ENCODE data around the gene CCDC157. TPM values are rescaled to one million over a fixed set of nuclear protein-coding genes. Genes with fewer than 3 reads are reported as not detected.
A peak's percentile ranks its signal among the peaks of the same experiment; 100 is the strongest.
"Not testable (repeated sequence)": the region's sequence is repeated elsewhere in the genome, so short reads cannot be mapped to it uniquely, and the experiment has no call there.

The CCDC157 gene
- total RNA-seq, 2 experiments from 2014 or later = 4.0 to 4.7 TPM

GRCh38 chr22:30402028-30402765 lies 45.4 kb downstream of the CCDC157 start:
- POLR2A ChIA-PET = interaction anchor here (0.8 to 1.9 kb wide), 3 partner anchors 9 to 21 kb away, joined by 3 to 10 read pairs (median 3); no protein-coding TSS in a partner anchor
- no peak overlapping the region for H3K27ac Mint-ChIP-seq
- H3K4me3 Mint-ChIP-seq = no peak overlapping the region
- H3K36me3 Mint-ChIP-seq = no peaks in the 10 kb centered on the region
- H3K27me3 Mint-ChIP-seq = no peaks in the 10 kb centered on the region
- DNase-seq (no peak), ATAC-seq (ENCODE audit: low read depth) (no peak)
- peaks cover 23% of the 10 kb centered on the region for H3K4me1 Mint-ChIP-seq
- H3K9me3 Mint-ChIP-seq = no peaks in the 10 kb centered on the region

GRCh38 chr22:30402766-30403104 lies 45.9 kb downstream of the CCDC157 start:
- POLR2A ChIA-PET = interaction anchor here (1.9 kb wide), 1 partner anchor 20 kb away, joined by 10 read pairs; no protein-coding TSS in a partner anchor
- peaks cover 20% of the 10 kb centered on the region for H3K4me1 Mint-ChIP-seq
- not testable (repeated sequence) for ATAC-seq (ENCODE audit: low read depth)

GRCh38 chr22:30404307-30404706 lies 47.5 kb downstream of the CCDC157 start:
- no peak overlapping the region for H3K27ac Mint-ChIP-seq
- no peaks in the 10 kb centered on the region for H3K27me3 Mint-ChIP-seq
- POLR2A ChIA-PET = no interaction called here

More at GRCh38 chr22:30402766-30403104, 45.9 kb downstream of the CCDC157 start:
- H3K27me3 Mint-ChIP-seq, H3K4me3 Mint-ChIP-seq, DNase-seq, H3K36me3 Mint-ChIP-seq, H3K27ac Mint-ChIP-seq, H3K9me3 Mint-ChIP-seq: not testable (repeated sequence)

GRCh38 chr22:30405731-30406130 lies 48.9 kb downstream of the CCDC157 start:
- no peak overlapping the region for H3K4me3 Mint-ChIP-seq
- H3K27ac Mint-ChIP-seq = no peak overlapping the region

More at GRCh38 chr22:30404307-30404706, 47.5 kb downstream of the CCDC157 start:
- Mint-ChIP-seq H3K9me3 (no peaks in the 10 kb centered on the region), H3K36me3 (peaks cover 2% of the 10 kb centered on the region), H3K4me3 (no peak overlapping the region), H3K4me1 (peaks cover 10% of the 10 kb centered on the region)
- ATAC-seq (ENCODE audit: low read depth) = no peak
- DNase-seq = no peak

GRCh38 chr22:30406400-30406799 lies 49.6 kb downstream of the CCDC157 start:
- no peaks in the 10 kb centered on the region for H3K27me3 Mint-ChIP-seq
- peaks cover 2% of the 10 kb centered on the region for H3K36me3 Mint-ChIP-seq
- H3K4me1 Mint-ChIP-seq = peaks cover 12% of the 10 kb centered on the region
- no peak for DNase-seq
- no peaks in the 10 kb centered on the region for H3K9me3 Mint-ChIP-seq
- no peak overlapping the region for H3K4me3 Mint-ChIP-seq
- H3K27ac Mint-ChIP-seq = no peak overlapping the region
- ATAC-seq (ENCODE audit: low read depth) = no peak
- POLR2A ChIA-PET = interaction anchor here (1.0 to 1.2 kb wide), 2 partner anchors 8 to 10 kb away, joined by 3 read pairs; partner anchors contain the start of gene SEC14L2

More at GRCh38 chr22:30405731-30406130, 48.9 kb downstream of the CCDC157 start:
- Mint-ChIP-seq H3K9me3 (no peaks in the 10 kb centered on the region), H3K36me3 (peaks cover 2% of the 10 kb centered on the region), H3K4me1 (peaks cover 12% of the 10 kb centered on the region), H3K27me3 (no peaks in the 10 kb centered on the region)
- no peak for ATAC-seq (ENCODE audit: low read depth)
- POLR2A ChIA-PET = interaction anchor here (1.0 to 1.2 kb wide), 2 partner anchors 9 kb away, joined by 3 read pairs; partner anchors contain the start of gene SEC14L2
- no peak for DNase-seq

- Mint-ChIP-seq H3K27ac (no peak overlapping the region), H3K4me1 (peaks cover 16% of the 10 kb centered on the region), H3K27me3 (no peaks in the 10 kb centered on the region), H3K4me3 (no peak overlapping the region), H3K36me3 (peaks cover 11% of the 10 kb centered on the region), H3K9me3 (no peaks in the 10 kb centered on the region)
- ATAC-seq (ENCODE audit: low read depth) (no peak), DNase-seq (no peak)
- POLR2A ChIA-PET = interaction anchor here (0.9 to 1.2 kb wide), 3 partner anchors 9 to 15 kb away, joined by 3 to 4 read pairs (median 3); no protein-coding TSS in a partner anchor
Observed at GRCh38 chr22:30408388-30409102, 51.7 kb downstream of the CCDC157 start.

GRCh38 chr22:30411780-30412179 lies 55.0 kb downstream of the CCDC157 start:
- H3K27me3 Mint-ChIP-seq = no peaks in the 10 kb centered on the region

GRCh38 chr22:30413001-30413400 lies 56.2 kb downstream of the CCDC157 start:
- ATAC-seq (ENCODE audit: low read depth) = no peak
- H3K27ac Mint-ChIP-seq = no peak overlapping the region

More at GRCh38 chr22:30411780-30412179, 55.0 kb downstream of the CCDC157 start:
- H3K4me3 Mint-ChIP-seq = no peak overlapping the region
- H3K4me1 Mint-ChIP-seq = peaks cover 18% of the 10 kb centered on the region
- peaks cover 25% of the 10 kb centered on the region for H3K36me3 Mint-ChIP-seq
- ATAC-seq (ENCODE audit: low read depth) (no peak), DNase-seq (no peak)
- H3K9me3 Mint-ChIP-seq = no peaks in the 10 kb centered on the region
- peak overlapping the region; percentile 30 for H3K27ac Mint-ChIP-seq
- POLR2A ChIA-PET = interaction anchor here (0.7 to 6.2 kb wide), 4 partner anchors 10 to 17 kb away, joined by 3 to 39 read pairs (median 3); partner anchors contain the start of genes MTFP1 and SEC14L2

GRCh38 chr22:30413745-30414524 lies 57.1 kb downstream of the CCDC157 start:
- Mint-ChIP-seq H3K4me1 (peaks cover 14% of the 10 kb centered on the region), H3K9me3 (no peaks in the 10 kb centered on the region), H3K36me3 (peaks cover 29% of the 10 kb centered on the region), H3K4me3 (no peak overlapping the region), H3K27me3 (no peaks in the 10 kb centered on the region), H3K27ac (no peak overlapping the region)
- ATAC-seq (ENCODE audit: low read depth) (no peak), DNase-seq (no peak)
- POLR2A ChIA-PET = interaction anchor here (0.9 to 6.2 kb wide), 4 partner anchors 8 to 17 kb away, joined by 3 to 39 read pairs (median 3); partner anchors contain the start of genes MTFP1 and SEC14L2

More at GRCh38 chr22:30413001-30413400, 56.2 kb downstream of the CCDC157 start:
- Mint-ChIP-seq H3K27me3 (no peaks in the 10 kb centered on the region), H3K36me3 (peaks cover 26% of the 10 kb centered on the region), H3K9me3 (no peaks in the 10 kb centered on the region), H3K4me1 (peaks cover 18% of the 10 kb centered on the region), H3K4me3 (no peak overlapping the region)
- no peak for DNase-seq
- POLR2A ChIA-PET = interaction anchor here (0.9 to 6.2 kb wide), 2 partner anchors 11 to 16 kb away, joined by 3 to 39 read pairs; partner anchors contain the start of genes MTFP1 and SEC14L2

GRCh38 chr22:30414525-30415047 lies 57.8 kb downstream of the CCDC157 start:
- peaks cover 30% of the 10 kb centered on the region for H3K36me3 Mint-ChIP-seq
- ATAC-seq (ENCODE audit: low read depth) = no peak
- no peak for DNase-seq
- peaks cover 13% of the 10 kb centered on the region for H3K4me1 Mint-ChIP-seq
- no peak overlapping the region for H3K4me3 Mint-ChIP-seq
- H3K27me3 Mint-ChIP-seq = no peaks in the 10 kb centered on the region
- H3K27ac Mint-ChIP-seq = peak overlapping the region; percentile 53
- no peaks in the 10 kb centered on the region for H3K9me3 Mint-ChIP-seq
- POLR2A ChIA-PET = interaction anchor here (1.2 to 6.2 kb wide), 3 partner anchors 9 to 16 kb away, joined by 3 to 39 read pairs (median 3); partner anchors contain the start of gene MTFP1

GRCh38 chr22:30416403-30416802 lies 59.6 kb downstream of the CCDC157 start:
- DNase-seq (no peak), ATAC-seq (ENCODE audit: low read depth) (no peak)
- POLR2A ChIA-PET = no interaction called here
- Mint-ChIP-seq H3K4me3 (no peak overlapping the region), H3K4me1 (peaks cover 19% of the 10 kb centered on the region), H3K27me3 (no peaks in the 10 kb centered on the region), H3K9me3 (no peaks in the 10 kb centered on the region), H3K27ac (no peak overlapping the region), H3K36me3 (peaks cover 30% of the 10 kb centered on the region)

- ATAC-seq (ENCODE audit: low read depth) (no peak), DNase-seq (no peak)
- Mint-ChIP-seq H3K27ac (no peak overlapping the region), H3K4me1 (peaks cover 22% of the 10 kb centered on the region), H3K36me3 (peaks cover 31% of the 10 kb centered on the region), H3K9me3 (no peaks in the 10 kb centered on the region), H3K4me3 (no peak overlapping the region), H3K27me3 (no peaks in the 10 kb centered on the region)
- POLR2A ChIA-PET = interaction anchor here (0.6 kb wide), 1 partner anchor 172 kb away, joined by 3 read pairs; no protein-coding TSS in a partner anchor
Observed at GRCh38 chr22:30416837-30417236, 60.0 kb downstream of the CCDC157 start.
